GM19324 (cell line): ENCODE data around the gene TSPY9.
"Not testable (repeated sequence)": the region's sequence is repeated elsewhere in the genome, so short reads cannot be mapped to it uniquely, and the experiment has no call there.

Source experiments
- ATAC-seq: cut with Tn5 transposase; IDR thresholded peaks from one replicate; pipeline ENCODE4 v1.9.1; 2021; ENCODE audit warnings: mild to moderate bottlenecking, moderate library complexity; ENCODE audit not compliant: unreplicated experiment, low FRiP score

Gene TSPY9

DNA sequence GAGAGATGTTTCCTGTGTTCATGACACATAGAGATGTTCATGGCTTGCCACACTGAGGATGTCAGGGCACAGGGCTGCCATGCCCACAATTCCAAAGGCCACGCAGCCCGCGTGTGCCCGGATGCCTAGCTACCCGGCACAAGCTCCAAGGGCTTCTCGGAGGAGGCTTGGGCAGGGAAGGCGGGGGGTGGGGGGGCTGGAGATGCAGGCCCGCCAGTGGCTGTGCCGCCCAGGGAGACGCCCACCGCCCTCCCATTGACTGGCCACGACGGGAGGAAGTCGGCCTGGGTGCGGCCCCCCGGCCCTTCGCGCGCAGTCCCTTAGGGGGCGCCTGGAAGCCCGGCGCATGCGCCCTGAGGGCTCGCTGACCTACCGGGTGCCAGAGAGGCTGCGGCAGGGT lies at the start of gene TSPY9:
TSPY9 (plus strand) TSS at position 301 of the 400 bp plus-strand sequence; CDS start at position 347, 46 bp downstream.
- ATAC-seq: not testable (repeated sequence)

DNA sequence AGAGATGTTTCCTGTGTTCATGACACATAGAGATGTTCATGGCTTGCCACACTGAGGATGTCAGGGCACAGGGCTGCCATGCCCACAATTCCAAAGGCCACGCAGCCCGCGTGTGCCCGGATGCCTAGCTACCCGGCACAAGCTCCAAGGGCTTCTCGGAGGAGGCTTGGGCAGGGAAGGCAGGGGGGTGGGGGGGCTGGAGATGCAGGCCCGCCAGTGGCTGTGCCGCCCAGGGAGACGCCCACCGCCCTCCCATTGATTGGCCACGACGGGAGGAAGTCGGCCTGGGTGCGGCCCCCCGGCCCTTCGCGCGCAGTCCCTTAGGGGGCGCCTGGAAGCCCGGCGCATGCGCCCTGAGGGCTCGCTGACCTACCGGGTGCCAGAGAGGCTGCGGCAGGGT lies 20.4 kb upstream of the TSPY9 start, which contains the start of gene TSPY1:
TSPY1 (plus strand) TSS at position 301 of the 400 bp plus-strand sequence; CDS start at position 347, 46 bp downstream.
- not testable (repeated sequence) for ATAC-seq

- not testable (repeated sequence) for ATAC-seq
Measured at GRCh38 chrY:9504396-9504795, 17.3 kb downstream of the TSPY9 start.

GRCh38 chrY:9516287-9516686 lies 29.2 kb downstream of the TSPY9 start:
- not testable (repeated sequence) for ATAC-seq

GRCh38 chrY:9527580-9527979 lies 40.5 kb downstream of the TSPY9 start, which contains the start of gene TSPY10:
Gene TSPY10, plus strand, starts transcription at chrY:9527880. Its CDS starts 46 bp downstream, at chrY:9527926.
- ATAC-seq: not testable (repeated sequence)
